Activated naive CD4-positive, alpha-beta T cell treated with anti-CD3 and anti-CD28 coated beads, Interleukin-2, amount 50 U/mL, for 16 hours (primary cell): ENCODE measurements around the gene YPEL3.
"Not testable (repeated sequence)": the region's sequence is repeated elsewhere in the genome, so short reads cannot be mapped to it uniquely, and the experiment has no call there.

Source experiments
- DNase-seq: peaks from one replicate; pipeline ENCODE4 v3.0.0-alpha.2; 2020

Gene YPEL3, protein sequence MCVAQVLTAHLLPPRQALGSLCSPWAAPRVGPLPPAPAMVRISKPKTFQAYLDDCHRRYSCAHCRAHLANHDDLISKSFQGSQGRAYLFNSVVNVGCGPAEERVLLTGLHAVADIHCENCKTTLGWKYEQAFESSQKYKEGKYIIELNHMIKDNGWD

GRCh38 chr16:30096105-30096861, at the start of gene YPEL3:
Gene YPEL3 (minus strand): TSS chr16:30096213. CDS start chr16:30095482, 731 bp downstream.
- peak; percentile 89 for DNase-seq

- DNase-seq: no peak
Measured at GRCh38 chr16:30145657-30146056, 49.6 kb upstream of the YPEL3 start.

DNA sequence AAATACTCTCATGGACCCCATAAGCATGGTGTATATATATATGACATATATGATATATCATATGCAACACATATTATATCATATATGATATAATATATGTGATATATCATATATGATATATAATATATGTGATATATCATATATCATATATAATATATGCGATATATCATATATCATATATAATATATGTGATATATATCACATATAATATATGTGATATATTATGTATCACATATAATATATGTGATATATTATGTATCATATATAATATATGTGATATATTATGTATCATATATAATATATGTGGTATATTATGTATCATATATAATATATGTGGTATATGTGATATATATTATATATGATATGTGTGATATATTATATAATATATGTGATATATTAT, 48.9 kb upstream of the YPEL3 start:
- no peak for DNase-seq

DNA sequence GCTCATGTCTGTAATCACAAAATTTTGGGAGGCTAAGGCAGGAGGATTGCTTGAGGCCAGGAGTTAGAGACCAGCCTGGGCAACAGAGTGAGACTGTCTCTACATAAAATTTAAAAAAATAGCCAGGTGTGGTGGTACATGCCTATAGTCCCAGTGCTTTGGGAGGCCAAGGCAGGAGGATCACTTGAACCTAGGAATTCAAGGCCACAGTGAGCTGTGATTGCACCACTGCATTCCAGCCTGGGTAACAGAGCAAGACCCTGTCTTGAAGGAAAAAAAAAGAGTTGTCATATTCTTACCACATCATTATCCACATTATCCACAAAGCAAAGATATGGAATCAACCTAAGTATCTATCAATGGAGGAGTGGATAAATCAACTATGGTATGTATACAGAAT, 48.0 kb upstream of the YPEL3 start:
- no peak for DNase-seq

DNA sequence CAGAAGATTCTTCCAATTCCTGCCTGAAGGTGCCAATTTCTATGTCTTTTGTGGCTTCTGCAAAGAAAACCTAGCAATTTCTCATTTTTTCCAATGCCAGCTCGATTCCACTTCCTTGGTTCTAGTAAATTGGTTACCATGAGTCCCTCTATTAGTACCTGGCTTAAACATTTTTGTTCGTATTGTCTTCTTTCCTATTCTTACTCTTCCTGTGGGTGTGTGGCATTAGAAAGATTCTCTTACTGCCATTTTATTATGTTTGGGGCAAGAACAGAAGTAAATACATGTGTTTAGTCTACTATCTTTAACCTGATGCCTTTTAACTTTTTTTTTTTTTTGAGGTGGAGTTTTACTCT, 47.3 kb upstream of the YPEL3 start:
- no peak for DNase-seq

- DNase-seq: no peak
Measured at GRCh38 chr16:30142672-30143346, 46.8 kb upstream of the YPEL3 start.

DNA sequence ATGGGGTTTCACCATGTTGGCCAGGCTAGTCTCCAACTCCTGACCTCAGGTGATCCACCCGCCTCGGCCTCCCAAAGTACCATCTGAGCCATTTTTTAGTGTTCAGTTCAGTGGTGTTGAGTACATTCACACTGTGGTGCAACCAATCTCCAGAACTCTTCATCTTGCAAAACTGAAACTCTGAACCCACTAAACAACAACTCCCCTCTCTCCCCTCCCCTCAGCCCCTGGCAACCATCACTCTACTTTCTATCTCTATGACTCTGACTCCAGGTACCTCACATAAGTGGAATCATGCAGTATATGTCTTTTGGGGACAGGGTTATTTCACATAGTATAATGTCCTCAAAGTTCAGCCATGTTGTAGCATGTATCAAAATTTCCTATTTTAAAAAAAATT, 45.7 kb upstream of the YPEL3 start:
- DNase-seq: no peak

DNA sequence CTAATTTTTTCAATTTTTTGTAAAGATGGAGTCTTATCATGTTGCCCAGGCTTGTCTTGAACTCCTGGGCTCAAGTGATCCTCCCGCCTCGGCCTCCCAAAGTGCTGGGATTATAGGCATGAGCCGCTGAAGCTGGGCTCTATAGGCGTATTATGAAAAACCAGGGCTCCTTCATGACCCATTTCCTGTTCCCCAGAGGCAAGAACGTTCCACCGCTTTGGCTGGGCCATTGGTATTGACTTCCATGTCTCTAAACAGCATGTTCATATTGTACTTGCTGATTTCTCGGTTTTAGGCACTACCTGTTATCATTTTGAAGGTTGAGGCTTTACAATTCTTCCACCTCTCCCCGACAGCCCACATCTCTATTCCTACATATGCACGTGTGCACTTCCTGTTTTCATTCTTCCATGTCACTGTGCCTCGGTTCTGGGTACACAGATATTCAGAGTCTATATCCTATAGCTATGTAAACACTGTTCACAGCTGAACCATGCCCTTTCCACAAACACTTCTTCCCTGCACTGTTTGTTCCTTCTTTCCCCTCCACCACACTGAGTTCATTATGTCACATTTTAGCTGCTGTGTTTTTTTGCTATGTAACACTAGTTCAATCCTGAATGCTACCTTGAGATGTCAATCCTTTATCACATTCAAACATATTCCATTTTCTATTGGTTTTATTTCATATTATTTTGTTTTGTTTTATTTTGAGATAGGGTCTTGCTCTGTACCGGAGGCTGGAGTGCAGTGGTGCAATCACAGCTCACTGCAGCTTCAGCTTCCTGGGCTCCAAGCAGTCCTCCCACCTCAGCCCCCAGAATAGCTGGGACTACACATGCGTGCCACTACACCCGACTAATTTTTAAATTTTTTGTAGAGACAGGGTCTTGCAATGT, 43.8 kb upstream of the YPEL3 start:
- DNase-seq: no peak

DNA sequence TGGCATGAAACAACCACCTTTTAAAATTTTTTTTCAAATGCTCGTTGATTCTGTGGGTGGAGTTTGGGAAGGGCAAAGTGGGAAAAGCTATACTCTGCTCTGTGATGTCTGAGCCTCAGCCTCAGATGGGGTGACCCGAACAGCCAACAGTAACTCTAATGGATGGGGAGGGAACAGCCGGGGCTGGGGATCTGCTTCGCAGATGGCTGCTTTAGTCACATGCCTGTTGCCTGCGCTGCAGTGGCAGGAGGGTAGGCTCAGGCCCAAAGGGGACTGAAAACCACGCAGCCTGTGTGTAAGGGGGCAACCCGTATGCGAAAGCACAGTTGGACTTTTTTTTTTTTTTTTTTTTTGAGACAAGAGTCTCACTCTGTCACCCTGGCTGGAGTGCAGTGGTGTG, 41.9 kb upstream of the YPEL3 start:
- DNase-seq: no peak

DNA sequence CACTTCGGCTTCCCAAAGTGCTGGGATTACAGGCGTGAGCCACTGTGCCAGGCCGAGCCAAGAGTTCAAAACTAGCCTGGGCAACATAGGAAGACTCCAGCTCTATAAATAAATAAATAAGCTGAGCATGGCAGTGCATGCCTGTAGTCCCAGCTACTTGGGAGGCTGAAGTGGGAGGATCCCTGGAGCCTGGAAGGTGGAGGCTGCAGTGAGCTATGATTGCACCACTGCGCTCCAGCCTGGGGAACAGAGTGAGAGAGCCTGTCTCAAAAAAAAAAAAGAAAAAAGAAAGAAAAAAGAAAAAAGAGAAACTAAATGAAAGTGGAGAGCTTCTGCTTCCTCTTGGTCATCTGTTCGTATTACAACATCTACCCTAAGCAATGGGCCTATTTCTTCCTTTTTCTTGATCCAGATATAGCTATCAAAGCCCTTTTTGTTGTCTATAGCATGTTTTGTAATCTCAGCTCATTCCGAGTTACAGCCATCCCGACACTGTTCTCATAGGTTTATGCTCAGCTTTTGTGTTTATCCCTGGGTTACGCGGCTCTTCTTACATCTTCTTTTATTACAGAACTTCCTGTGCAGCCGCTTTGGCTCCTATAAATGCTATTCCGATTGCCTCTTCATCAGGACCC, 41.1 kb upstream of the YPEL3 start:
- DNase-seq: no peak

DNA sequence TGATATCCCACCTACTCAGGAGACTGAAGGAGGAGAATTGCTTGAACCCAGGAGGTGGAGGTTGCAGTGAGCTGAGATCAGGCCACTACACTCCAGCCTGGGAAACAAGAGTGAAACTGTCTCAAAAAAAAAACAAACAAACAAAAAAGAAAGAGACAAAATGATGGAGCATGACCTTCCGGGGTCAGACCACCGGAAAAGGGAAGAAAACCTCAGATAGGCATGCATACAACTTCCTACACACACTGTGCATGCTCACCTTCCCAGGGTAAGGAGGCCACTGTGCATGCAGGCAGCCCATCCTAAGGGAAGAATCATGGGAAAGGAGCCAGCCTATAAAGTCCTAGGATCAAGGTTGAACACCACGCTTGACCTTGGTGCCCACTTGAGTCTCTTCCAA, 36.6 kb upstream of the YPEL3 start:
- DNase-seq: no peak

DNA sequence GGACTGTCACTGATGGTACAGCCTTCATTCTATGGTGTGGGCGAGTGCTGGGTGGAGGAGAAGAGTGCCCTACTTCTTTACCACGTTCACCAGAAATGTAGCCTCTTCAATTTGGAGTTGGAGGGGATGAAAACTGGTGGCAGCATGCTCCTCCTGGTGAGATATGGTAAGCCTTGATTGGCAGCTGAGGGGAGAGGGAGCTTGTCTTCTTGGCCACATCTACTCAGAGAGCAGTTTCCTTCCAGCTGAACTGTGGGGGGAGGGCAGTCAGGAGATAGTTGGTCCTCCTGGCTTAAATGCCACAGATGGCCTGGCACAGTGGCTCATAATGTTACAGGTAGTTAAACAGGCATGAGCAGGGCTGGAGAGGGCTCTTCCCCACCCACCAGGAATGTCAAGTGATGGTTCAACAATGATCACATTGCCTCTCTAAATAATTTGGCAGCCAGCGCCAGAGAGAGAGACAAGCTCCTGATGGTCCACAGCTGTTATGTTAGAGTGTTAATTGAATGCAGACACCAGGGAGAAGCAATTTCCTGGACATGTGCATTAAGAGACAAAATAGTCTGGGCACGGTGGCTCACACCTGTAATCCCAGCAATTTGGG, 36.0 kb upstream of the YPEL3 start:
- no peak for DNase-seq

GRCh38 chr16:30127993-30128392, 32.0 kb upstream of the YPEL3 start:
- no peak for DNase-seq

- not testable (repeated sequence) for DNase-seq
Measured at GRCh38 chr16:30125690-30126089, 29.7 kb upstream of the YPEL3 start.

DNA sequence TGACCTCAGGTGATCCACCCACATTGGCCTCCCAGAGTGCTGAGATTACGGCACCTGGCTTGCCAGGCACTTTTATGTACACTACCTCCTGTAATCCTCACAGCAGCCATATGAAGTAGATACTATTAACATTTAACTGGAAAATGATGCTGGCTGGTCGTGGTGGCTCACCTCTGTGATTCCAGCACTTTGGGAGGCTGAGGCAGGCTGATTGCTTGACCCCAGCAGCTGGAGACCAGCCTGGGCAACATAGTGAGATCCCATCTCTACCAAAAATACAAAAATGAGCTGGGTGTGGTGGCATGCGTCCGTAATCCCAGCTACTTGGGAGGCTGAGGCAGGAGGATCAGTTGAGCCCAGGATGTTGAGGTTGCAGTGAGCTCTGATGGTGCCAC, 29.0 kb upstream of the YPEL3 start:
- DNase-seq: no peak

GRCh38 chr16:30122604-30123160, 26.7 kb upstream of the YPEL3 start:
- DNase-seq: peak; percentile 18

- DNase-seq: no peak
Measured at GRCh38 chr16:30121741-30122571, 25.9 kb upstream of the YPEL3 start.

DNA sequence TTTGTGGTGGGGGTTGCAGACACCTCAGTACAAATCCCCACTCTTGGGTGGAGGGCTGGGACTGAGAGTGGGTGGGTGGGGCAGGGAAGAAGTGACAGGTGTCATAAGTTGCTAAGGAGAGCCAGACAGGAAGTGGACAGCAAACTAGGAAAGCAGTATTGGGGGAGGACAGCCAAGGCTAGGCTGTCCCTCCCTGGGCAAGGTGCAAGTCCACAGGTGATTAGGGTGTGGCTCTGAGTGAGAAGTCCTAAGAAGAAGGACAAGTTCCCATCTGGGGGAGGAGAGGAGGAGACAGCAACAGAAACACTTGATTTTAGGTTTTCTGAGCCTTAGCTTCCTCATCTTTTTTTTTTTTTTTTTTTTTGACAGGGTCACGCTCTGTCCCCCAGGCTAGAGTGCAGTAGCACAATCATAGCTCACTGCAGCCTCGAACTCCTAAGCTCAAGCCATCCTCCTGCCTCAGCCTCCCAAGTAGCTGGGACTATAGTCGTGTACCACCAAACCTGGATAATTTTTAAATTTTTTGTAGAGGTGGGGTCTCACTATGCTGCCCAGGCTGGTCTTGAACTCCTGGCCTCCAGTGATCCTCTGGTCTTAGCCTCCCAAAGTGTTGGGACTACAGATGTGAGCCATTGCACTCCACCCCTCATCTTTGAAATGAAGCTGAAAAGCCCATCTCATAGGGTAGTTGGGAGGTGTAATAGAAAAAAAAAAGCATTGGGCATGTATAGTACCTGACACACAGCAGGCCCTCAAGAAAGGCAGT, 24.5 kb upstream of the YPEL3 start:
- no peak for DNase-seq

GRCh38 chr16:30119428-30119827, 23.4 kb upstream of the YPEL3 start:
- DNase-seq: no peak

GRCh38 chr16:30117768-30118167, 21.8 kb upstream of the YPEL3 start:
- DNase-seq: no peak
